Measurements from ENCODE around the gene DENND1A. TPM values are rescaled to one million over a fixed set of nuclear protein-coding genes. Genes with fewer than 3 reads are reported as not detected.

The DENND1A gene
- total RNA-seq, 1 donor = 22.9 TPM

DNA sequence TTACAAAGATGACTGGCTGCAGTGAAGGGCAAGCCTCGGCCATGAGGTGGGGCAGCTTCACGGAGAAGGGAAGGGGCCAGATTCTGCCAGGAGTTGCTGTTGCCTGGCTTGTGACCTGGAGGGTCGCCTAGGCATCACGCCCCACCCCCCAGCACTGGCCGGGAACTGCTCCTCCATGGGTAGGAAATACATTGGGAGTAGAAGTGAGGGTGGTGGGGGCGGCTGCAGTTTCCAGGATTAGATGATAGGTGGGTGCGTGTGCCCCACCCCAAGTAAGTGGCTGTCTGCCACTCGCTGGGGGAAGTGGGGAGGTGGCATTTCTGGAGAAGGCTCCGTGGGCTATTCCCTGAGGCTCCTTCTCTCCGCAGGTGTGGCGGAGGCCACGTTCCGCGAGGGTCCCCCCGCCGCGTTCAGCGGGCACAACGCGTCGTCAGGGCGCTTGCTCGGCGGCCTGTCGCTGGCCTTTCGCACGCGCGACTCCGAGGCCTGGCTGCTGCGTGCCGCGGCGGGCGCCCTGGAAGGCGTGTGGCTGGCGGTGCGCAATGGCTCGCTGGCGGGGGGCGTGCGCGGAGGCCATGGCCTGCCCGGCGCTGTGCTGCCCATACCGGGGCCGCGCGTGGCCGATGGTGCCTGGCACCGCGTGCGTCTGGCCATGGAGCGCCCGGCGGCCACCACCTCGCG lies 557.0 kb downstream of the DENND1A start:
- no peak for DNase-seq (ENCODE audit: low read depth)
- TF ChIP-seq, protein P1, sequence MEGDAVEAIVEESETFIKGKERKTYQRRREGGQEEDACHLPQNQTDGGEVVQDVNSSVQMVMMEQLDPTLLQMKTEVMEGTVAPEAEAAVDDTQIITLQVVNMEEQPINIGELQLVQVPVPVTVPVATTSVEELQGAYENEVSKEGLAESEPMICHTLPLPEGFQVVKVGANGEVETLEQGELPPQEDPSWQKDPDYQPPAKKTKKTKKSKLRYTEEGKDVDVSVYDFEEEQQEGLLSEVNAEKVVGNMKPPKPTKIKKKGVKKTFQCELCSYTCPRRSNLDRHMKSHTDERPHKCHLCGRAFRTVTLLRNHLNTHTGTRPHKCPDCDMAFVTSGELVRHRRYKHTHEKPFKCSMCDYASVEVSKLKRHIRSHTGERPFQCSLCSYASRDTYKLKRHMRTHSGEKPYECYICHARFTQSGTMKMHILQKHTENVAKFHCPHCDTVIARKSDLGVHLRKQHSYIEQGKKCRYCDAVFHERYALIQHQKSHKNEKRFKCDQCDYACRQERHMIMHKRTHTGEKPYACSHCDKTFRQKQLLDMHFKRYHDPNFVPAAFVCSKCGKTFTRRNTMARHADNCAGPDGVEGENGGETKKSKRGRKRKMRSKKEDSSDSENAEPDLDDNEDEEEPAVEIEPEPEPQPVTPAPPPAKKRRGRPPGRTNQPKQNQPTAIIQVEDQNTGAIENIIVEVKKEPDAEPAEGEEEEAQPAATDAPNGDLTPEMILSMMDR (IDR thresholded peaks at IDR 0.05; ENCODE audit: insufficient read depth, low read depth, low read length) = no peak
- H3K4me3 ChIP-seq (ENCODE audit: low read depth, low read length) = no peak overlapping the region

DNA sequence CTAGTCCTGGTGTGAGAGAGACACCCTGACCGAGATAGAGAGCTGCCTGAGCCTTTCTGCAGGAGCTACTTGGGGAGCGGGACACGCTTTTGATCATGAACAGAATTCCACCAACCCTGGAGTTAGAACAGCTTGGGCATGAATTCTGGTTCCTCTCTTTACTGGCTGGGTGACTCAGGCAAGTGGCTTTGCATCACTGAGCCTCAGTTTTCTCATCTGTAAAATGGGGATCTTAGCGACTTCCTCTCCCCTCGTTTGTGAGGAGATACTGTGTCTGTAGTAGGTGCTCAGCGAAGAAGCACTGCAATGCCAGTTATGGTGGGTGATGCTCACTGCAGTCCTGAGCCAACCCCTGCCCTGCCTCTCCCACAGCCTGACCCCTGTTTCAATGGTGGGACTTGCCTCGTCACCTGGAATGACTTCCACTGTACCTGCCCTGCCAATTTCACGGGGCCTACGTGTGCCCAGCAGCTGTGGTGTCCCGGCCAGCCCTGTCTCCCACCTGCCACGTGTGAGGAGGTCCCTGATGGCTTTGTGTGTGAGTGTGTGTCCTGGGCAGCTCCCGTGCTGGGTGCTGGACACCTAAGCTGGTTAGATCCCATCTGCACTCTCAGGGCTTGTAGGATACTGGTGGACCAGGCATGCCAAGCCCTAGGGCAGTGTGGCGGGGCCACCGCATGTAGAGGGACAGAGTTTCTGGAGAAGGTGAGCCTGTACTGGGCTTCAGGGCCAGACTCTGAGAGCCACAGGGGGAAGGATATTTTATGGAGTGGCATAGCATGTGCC lies 557.9 kb downstream of the DENND1A start:
- TF ChIP-seq, protein P1 (IDR thresholded peaks at IDR 0.05; ENCODE audit: insufficient read depth, low read depth, low read length) = no peak
- no peak for DNase-seq (ENCODE audit: low read depth)
- no peak overlapping the region for H3K4me3 ChIP-seq (ENCODE audit: low read depth, low read length)

DNA sequence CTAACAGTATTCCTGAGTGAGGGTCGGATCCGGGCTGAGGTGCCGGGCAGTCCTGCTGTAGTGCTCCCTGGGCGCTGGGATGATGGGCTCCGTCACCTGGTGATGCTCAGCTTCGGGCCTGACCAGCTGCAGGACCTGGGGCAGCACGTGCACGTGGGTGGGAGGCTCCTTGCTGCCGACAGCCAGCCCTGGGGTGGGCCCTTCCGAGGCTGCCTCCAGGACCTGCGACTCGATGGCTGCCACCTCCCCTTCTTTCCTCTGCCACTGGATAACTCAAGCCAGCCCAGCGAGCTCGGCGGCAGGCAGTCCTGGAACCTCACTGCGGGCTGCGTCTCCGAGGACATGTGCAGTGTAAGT lies 558.7 kb downstream of the DENND1A start:
- TF ChIP-seq, protein P1 (IDR thresholded peaks at IDR 0.05; ENCODE audit: insufficient read depth, low read depth, low read length) = no peak
- no peak overlapping the region for H3K4me3 ChIP-seq (ENCODE audit: low read depth, low read length)
- no peak for DNase-seq (ENCODE audit: low read depth)

DNA sequence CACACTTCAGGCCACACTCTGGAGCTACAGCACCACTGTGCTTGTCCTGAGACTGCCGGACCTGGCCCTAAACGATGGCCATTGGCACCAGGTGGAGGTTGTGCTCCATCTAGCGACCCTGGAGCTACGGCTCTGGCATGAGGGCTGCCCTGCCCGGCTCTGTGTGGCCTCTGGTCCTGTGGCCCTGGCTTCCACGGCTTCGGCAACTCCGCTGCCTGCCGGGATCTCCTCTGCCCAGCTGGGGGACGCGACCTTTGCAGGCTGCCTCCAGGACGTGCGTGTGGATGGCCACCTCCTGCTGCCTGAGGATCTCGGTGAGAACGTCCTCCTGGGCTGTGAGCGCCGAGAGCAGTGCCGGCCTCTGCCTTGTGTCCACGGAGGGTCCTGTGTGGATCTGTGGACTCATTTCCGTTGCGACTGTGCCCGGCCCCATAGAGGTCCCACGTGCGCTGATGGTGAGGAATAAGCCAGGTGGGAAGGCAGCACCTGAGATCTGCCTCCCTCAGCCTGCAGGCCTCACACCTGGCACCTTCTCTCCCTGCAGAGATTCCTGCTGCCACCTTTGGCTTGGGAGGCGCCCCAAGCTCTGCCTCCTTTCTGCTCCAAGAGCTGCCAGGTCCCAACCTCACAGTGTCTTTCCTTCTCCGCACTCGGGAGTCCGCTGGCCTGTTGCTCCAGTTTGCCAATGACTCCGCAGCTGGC lies 559.2 kb downstream of the DENND1A start:
- no peak overlapping the region for H3K4me3 ChIP-seq (ENCODE audit: low read depth, low read length)
- TF ChIP-seq, protein P1 (IDR thresholded peaks at IDR 0.05; ENCODE audit: insufficient read depth, low read depth, low read length) = no peak
- no peak for DNase-seq (ENCODE audit: low read depth)

DNA sequence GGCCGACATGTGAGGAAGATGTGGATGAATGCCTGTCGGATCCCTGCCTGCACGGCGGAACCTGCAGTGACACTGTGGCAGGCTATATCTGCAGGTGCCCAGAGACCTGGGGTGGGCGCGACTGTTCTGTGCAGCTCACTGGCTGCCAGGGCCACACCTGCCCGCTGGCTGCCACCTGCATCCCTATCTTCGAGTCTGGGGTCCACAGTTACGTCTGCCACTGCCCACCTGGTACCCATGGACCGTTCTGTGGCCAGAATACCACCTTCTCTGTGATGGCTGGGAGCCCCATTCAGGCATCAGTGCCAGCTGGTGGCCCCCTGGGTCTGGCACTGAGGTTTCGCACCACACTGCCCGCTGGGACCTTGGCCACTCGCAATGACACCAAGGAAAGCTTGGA lies 559.8 kb downstream of the DENND1A start:
- TF ChIP-seq, protein P1 (IDR thresholded peaks at IDR 0.05; ENCODE audit: insufficient read depth, low read depth, low read length) = no peak
- no peak for DNase-seq (ENCODE audit: low read depth)
- no peak overlapping the region for H3K4me3 ChIP-seq (ENCODE audit: low read depth, low read length)

DNA sequence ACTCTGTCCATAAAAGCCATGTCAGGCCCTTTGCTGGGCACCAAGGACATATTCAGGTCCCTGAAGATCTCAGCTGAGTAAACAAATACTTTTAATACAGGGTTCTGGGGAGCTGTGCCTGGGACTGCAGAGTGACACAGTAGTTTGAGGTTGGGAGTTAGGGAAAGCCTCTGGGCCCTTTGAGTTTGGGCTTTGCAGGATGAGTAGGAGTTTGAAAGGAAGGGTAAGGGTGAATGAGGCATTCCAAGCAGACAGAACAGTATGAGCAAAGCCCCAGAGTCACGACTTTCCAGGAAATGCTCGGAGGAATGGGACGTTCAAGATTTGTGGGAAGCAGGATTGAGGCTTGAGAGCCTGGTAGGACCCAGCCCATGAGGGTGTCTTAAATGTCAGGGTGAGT lies 560.6 kb downstream of the DENND1A start:
- H3K4me3 ChIP-seq (ENCODE audit: low read depth, low read length) = no peak overlapping the region
- no peak for DNase-seq (ENCODE audit: low read depth)
- TF ChIP-seq, protein P1 (IDR thresholded peaks at IDR 0.05; ENCODE audit: insufficient read depth, low read depth, low read length) = no peak

Measured in fibroblast of villous mesenchyme (primary cell).